Upper lobe of left lung (tissue), 6 donors: Measurements from ENCODE around the gene DLG2. TPM values are rescaled to one million over a fixed set of nuclear protein-coding genes. Genes with fewer than 3 reads are reported as not detected.

Experiments used
- ATAC-seq, 2 donors: fragments of 200-7000 bp; cut with Tn5 transposase; one replicate each; pipeline ENCODE4 v1.9.1; 2022; ENCODE audit warnings: mild to moderate bottlenecking in 2 of 2, moderate library complexity in 2 of 2; ENCODE audit not compliant: low FRiP score in 2 of 2
- DNase-seq, 2 donors: peaks; one replicate each; pipeline ENCODE4 v3.0.0-alpha.2; 2019 to 2020
- H3K27ac ChIP-seq, 4 donors: fragments of 200-600 bp; sonication (generic); one replicate each; pipeline ENCODE4 v1.5.1; 2016 to 2019
- H3K27me3 ChIP-seq, 4 donors: fragments of 200-600 bp; sonication (generic); one replicate each; pipeline ENCODE4 v1.5.1; 2017 to 2019
- H3K36me3 ChIP-seq, 4 donors: fragments of 200-600 bp; sonication (generic); one replicate each; pipeline ENCODE4 v1.5.1; 2016 to 2019
- H3K4me1 ChIP-seq, 4 donors: fragments of 200-600 bp; sonication (generic); one replicate each; pipeline ENCODE4 v1.5.1; 2018 to 2019
- H3K4me3 ChIP-seq, 4 donors: fragments of 200-600 bp; sonication (generic); one replicate each; pipeline ENCODE4 v1.5.1; 2017 to 2019; ENCODE audit warnings: mild to moderate bottlenecking in 2 of 4, moderate library complexity in 1 of 4
- H3K9me3 ChIP-seq, 4 donors: fragments of 200-600 bp; sonication (generic); one replicate each; pipeline ENCODE4 v1.5.1; 2018 to 2019
- EP300 ChIP-seq, 4 donors: sonication (generic); formaldehyde crosslinking; IDR thresholded peaks; one replicate each; pipeline ENCODE4 v1.5.1; 2017; ENCODE audit warnings: antibody characterized with exemption in 4 of 4, control low read depth in 2 of 4
- POLR2A ChIP-seq, 4 donors: fragments of 450-650 bp; IDR thresholded peaks; one replicate each; pipeline ENCODE4 v1.5.1; 2016 to 2017; ENCODE audit warnings: antibody characterized with exemption in 4 of 4, mild to moderate bottlenecking in 2 of 4
- POLR2AphosphoS5 ChIP-seq, 2 donors: sonication (generic); formaldehyde crosslinking; IDR thresholded peaks; one replicate each; pipeline ENCODE4 v1.5.1; 2017; ENCODE audit warnings: antibody characterized with exemption in 2 of 2
- WGBS, 2 donors: methylation state at CpG; one replicate each; pipeline ENCODE4 v1.1.5; 2017 to 2018; 5-methylcytosine and 5-hydroxymethylcytosine counted together
- total RNA-seq, 6 donors: library from RNA; depleted of rRNA in 4 of 6; stranded (reverse); fragments of >200 nt in 4 of 6; gene quantifications; one replicate each; pipeline versions ENCODE4 v1.1.0 to v1.2.1, GENCODE V29; 2016 to 2021
- TF ChIP-seq, protein P1 (sequence below), 6 experiments: fragments of 450-650 bp in 4 of 6; fragments of 200-600 bp in 2 of 6; sonication (generic) in 2 of 6; IDR thresholded peaks; one replicate each; pipeline ENCODE4 v1.5.1; 2016 to 2019; ENCODE audit warnings: antibody characterized with exemption in 6 of 6
- donor health status: DM: no; HTN: no; CAD: no; lungs with moderate emphysema.
- donor health status: DM: no; HTN: yes; CAD: no; lungs with severe emphysema.

The DLG2 gene
- total RNA-seq, 6 donors from 2014 or later, result 3.4 to 37.7 (median 9.1) TPM

DNA sequence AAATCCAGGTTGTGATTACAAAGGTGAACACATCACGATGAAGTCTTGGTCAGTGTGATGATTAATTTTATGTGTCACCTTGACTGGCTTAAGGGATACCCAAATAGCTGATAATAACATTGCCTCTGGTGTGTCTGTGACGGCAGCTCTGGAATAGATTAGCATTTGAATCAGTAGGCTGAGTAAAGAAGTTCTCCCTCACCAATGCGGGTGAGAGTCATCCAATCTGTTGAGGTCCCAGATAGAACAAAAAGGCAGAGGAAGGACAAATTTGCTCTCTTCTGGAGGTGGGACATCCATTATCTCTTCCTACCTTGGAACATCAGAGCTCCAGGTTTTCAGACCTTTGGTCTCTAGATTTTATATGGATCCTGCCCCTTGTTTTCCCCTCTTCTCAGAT lies 1484.7 kb downstream of the DLG2 start:
- no peak overlapping the region for H3K4me3 ChIP-seq
- no peak for DNase-seq
- 81 to 89% methylated on average over 3 of the region's 3 CpGs for WGBS, 2 donors
- H3K9me3 ChIP-seq, result no peaks in the 10 kb centered on the region
- no peak overlapping the region for H3K27ac ChIP-seq
- ATAC-seq, result no peak
- no peaks in the 10 kb centered on the region for H3K4me1 ChIP-seq
- H3K27me3 ChIP-seq, result no peaks in the 10 kb centered on the region
- H3K36me3 ChIP-seq, result no peaks in the 10 kb centered on the region
- TF ChIP-seq POLR2AphosphoS5 (IDR thresholded peaks at IDR 0.05) (no peak), POLR2A (IDR thresholded peaks at IDR 0.05) (no peak), EP300 (IDR thresholded peaks at IDR 0.05) (no peak)
- TF ChIP-seq, protein P1, sequence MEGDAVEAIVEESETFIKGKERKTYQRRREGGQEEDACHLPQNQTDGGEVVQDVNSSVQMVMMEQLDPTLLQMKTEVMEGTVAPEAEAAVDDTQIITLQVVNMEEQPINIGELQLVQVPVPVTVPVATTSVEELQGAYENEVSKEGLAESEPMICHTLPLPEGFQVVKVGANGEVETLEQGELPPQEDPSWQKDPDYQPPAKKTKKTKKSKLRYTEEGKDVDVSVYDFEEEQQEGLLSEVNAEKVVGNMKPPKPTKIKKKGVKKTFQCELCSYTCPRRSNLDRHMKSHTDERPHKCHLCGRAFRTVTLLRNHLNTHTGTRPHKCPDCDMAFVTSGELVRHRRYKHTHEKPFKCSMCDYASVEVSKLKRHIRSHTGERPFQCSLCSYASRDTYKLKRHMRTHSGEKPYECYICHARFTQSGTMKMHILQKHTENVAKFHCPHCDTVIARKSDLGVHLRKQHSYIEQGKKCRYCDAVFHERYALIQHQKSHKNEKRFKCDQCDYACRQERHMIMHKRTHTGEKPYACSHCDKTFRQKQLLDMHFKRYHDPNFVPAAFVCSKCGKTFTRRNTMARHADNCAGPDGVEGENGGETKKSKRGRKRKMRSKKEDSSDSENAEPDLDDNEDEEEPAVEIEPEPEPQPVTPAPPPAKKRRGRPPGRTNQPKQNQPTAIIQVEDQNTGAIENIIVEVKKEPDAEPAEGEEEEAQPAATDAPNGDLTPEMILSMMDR (IDR thresholded peaks at IDR 0.05), result no peak

DNA sequence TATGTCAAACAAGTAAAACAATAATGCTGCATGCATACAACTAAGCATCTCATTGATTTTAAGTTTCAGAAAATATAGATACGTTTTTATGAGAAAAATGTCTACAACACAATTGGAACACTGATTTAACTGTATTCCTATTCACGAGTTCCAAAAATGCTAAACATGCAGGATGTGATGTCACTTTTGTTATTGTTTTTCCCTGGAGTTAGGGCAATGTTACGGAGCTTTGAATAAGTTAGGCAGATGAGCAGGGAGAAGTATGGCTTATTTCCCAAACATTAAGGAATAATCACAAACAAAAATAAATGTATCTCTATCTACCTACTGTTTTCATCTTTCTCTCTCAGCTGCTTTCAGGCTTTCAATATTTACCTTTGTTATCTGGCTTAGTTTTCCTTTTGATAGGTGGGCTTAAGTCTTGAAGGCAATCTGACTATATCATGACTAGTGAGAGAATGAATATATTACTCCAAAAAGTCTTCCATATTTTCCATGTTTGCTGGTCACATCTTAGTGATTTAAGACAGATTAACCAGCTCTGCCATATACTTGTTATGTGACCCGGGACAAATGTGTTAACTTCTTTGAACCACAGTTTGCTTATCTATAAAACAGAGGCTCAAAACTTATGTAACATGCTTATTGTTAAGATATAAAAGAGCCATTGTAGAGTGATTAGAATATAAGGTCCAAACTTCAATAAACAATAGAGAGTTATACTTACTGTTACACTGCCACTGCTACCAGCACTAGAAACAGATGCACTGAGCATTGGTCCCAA lies 1486.6 kb downstream of the DLG2 start:
- no peak for DNase-seq
- Histone ChIP-seq H3K9me3 (no peaks in the 10 kb centered on the region), H3K36me3 (no peaks in the 10 kb centered on the region), H3K27me3 (no peaks in the 10 kb centered on the region), H3K4me1 (no peaks in the 10 kb centered on the region), H3K27ac (no peak overlapping the region), H3K4me3 (no peak overlapping the region)
- no peak for ATAC-seq
- WGBS, 2 donors, result 48 to 56% methylated on average over 4 of the region's 4 CpGs
- TF ChIP-seq EP300 (IDR thresholded peaks at IDR 0.05), result no peak
- TF ChIP-seq POLR2AphosphoS5 (IDR thresholded peaks at IDR 0.05), result no peak
- TF ChIP-seq POLR2A (IDR thresholded peaks at IDR 0.05), result no peak
- TF ChIP-seq, protein P1 (IDR thresholded peaks at IDR 0.05), result no peak

- TF ChIP-seq, protein P1 (IDR thresholded peaks at IDR 0.05), result no peak
- no peak overlapping the region for H3K4me3 ChIP-seq
- no peaks in the 10 kb centered on the region for H3K36me3 ChIP-seq
- ATAC-seq (no peak), DNase-seq (no peak)
- H3K27me3 ChIP-seq, result no peaks in the 10 kb centered on the region
- H3K4me1 ChIP-seq, result no peaks in the 10 kb centered on the region
- no peaks in the 10 kb centered on the region for H3K9me3 ChIP-seq
- H3K27ac ChIP-seq, result no peak overlapping the region
Observed at GRCh38 chr11:84137960-84138359, 1489.2 kb downstream of the DLG2 start.

- no peak for DNase-seq
- TF ChIP-seq, protein P1 (IDR thresholded peaks at IDR 0.05), result no peak
- TF ChIP-seq POLR2A (IDR thresholded peaks at IDR 0.05) (no peak), POLR2AphosphoS5 (IDR thresholded peaks at IDR 0.05) (no peak), EP300 (IDR thresholded peaks at IDR 0.05) (no peak)
- Histone ChIP-seq H3K9me3 (no peaks in the 10 kb centered on the region), H3K4me1 (no peaks in the 10 kb centered on the region), H3K27ac (no peak overlapping the region), H3K36me3 (no peaks in the 10 kb centered on the region), H3K4me3 (no peak overlapping the region), H3K27me3 (no peaks in the 10 kb centered on the region)
- no peak for ATAC-seq
Observed at GRCh38 chr11:84137505-84137904, 1489.6 kb downstream of the DLG2 start.

DNA sequence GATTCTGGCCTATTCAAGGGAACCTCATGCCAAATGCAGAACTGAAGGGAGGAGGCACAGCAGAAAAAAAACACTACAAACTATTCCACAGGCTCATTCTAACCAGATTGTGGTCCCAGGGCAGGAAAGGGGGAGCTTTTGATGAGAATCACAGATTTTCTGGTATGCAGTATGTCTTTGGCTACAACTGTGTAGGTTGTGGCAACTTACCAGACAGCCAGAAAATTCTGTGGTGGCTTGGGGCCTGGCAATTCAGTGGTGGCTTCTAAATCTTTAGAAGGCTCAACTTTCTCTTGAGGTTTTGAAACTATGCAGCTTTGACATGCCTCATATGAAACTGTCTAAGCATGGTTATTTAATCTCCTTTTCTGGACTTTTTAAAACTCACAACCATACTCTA lies 1490.2 kb downstream of the DLG2 start:
- Histone ChIP-seq H3K4me1 (no peaks in the 10 kb centered on the region), H3K27me3 (no peaks in the 10 kb centered on the region), H3K9me3 (no peaks in the 10 kb centered on the region), H3K36me3 (no peaks in the 10 kb centered on the region), H3K27ac (no peak overlapping the region), H3K4me3 (no peak overlapping the region)
- TF ChIP-seq EP300 (IDR thresholded peaks at IDR 0.05), result no peak
- no peak for TF ChIP-seq POLR2AphosphoS5 (IDR thresholded peaks at IDR 0.05)
- DNase-seq, result no peak
- ATAC-seq, result peak in 1 of 2 donors; percentile 14
